ENCODE measurements around the gene STAT1.

STAT1 gene

DNA sequence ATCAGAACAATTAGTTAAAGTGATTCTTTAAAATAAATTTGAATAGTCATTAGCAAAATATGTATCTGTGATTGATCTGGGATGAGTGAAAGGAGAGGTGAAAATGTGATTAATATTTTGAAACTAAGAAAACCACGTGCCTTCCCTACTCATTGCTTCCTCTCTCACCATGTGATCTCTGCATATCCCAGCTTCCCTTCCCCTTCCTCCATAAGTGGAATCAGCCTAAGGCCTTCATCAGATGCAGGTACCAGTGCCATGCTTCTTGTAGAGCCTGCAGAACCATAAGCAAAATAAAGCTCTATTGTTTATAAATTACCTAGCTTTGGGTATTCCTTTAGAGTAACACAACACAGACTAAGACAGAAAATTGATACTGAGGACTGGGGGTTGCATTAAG, 11.2 kb upstream of the STAT1 start:
- TF ChIP-seq, protein P1, sequence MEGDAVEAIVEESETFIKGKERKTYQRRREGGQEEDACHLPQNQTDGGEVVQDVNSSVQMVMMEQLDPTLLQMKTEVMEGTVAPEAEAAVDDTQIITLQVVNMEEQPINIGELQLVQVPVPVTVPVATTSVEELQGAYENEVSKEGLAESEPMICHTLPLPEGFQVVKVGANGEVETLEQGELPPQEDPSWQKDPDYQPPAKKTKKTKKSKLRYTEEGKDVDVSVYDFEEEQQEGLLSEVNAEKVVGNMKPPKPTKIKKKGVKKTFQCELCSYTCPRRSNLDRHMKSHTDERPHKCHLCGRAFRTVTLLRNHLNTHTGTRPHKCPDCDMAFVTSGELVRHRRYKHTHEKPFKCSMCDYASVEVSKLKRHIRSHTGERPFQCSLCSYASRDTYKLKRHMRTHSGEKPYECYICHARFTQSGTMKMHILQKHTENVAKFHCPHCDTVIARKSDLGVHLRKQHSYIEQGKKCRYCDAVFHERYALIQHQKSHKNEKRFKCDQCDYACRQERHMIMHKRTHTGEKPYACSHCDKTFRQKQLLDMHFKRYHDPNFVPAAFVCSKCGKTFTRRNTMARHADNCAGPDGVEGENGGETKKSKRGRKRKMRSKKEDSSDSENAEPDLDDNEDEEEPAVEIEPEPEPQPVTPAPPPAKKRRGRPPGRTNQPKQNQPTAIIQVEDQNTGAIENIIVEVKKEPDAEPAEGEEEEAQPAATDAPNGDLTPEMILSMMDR (IDR thresholded peaks at IDR 0.05; ENCODE audit: low read depth, low read length, missing control alignments), result no peak
- DNase-seq (ENCODE audit: extremely low read depth, low read depth), result no peak
- H3K4me3 ChIP-seq (replicated peaks; ENCODE audit: low read depth, low read length), result no peak overlapping the region

GRCh38 chr2:191023235-191023679, 9.3 kb upstream of the STAT1 start:
- TF ChIP-seq, protein P1 (IDR thresholded peaks at IDR 0.05; ENCODE audit: low read depth, low read length, missing control alignments), result no peak
- DNase-seq (ENCODE audit: extremely low read depth, low read depth), result no peak
- H3K4me3 ChIP-seq (replicated peaks; ENCODE audit: low read depth, low read length), result no peak overlapping the region

- peak overlapping the region; percentile 79 for H3K4me3 ChIP-seq (replicated peaks; ENCODE audit: low read depth, low read length)
- DNase-seq (ENCODE audit: extremely low read depth, low read depth), result no peak
- TF ChIP-seq, protein P1 (IDR thresholded peaks at IDR 0.05; ENCODE audit: low read depth, low read length, missing control alignments), result no peak
Measured at GRCh38 chr2:191020742-191021381, 6.9 kb upstream of the STAT1 start.

DNA sequence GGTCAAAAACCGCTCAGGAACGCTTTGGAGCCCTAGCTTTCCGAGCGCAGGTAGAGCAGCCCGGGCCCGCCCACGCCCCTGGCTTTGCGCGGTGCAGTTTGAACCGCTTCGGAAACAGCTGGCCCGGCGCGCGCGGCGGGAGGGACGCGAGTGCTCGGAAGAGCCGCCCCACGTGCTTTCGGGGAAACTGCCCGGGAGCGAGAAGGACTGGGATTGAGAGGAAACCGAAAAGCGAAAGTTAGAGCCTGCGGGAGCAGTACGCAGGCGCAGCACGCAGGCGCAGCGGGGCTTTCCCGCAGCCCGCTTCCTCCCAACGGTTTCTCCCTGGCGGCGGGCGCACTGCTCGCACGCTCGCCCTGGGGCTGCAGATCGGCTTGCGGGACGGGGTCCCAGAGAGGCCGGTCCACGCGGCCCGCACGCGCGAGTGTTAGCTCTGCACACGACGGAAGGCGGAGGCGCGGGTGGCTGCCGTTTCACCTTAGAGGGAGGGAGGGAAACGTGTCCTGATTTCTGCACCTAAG, 6.3 kb upstream of the STAT1 start:
- peak overlapping the region; percentile 79 for H3K4me3 ChIP-seq (replicated peaks; ENCODE audit: low read depth, low read length)
- TF ChIP-seq, protein P1 (IDR thresholded peaks at IDR 0.05; ENCODE audit: low read depth, low read length, missing control alignments), result no peak
- peak; percentile 85 for DNase-seq (ENCODE audit: extremely low read depth, low read depth)

GRCh38 chr2:191019376-191019775, 5.4 kb upstream of the STAT1 start:
- TF ChIP-seq, protein P1 (IDR thresholded peaks at IDR 0.05; ENCODE audit: low read depth, low read length, missing control alignments), result no peak
- no peak for DNase-seq (ENCODE audit: extremely low read depth, low read depth)
- H3K4me3 ChIP-seq (replicated peaks; ENCODE audit: low read depth, low read length), result no peak overlapping the region

DNA sequence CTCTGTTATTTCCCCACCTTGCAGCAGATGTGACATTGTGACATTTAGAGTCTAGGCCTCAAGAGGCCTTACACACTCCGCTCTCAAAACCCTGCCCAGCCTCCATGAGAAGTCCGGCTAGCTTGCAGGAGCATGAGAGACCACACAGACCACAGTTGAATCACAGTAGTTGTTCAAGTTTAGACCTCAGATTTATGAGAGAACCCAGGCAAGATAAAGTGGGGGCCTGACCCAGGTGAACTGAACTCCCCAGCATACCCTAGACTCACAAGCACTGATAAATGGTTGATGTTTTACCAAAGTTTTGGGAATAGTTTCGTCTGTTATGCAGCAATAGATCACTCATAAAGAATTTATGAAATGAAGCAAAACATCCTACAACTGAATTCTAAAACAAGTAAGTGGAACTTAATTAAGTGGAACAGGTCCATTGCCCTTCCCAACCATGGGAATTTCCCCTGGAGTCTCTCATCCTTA, 4.7 kb upstream of the STAT1 start:
- DNase-seq (ENCODE audit: extremely low read depth, low read depth), result no peak
- H3K4me3 ChIP-seq (replicated peaks; ENCODE audit: low read depth, low read length), result no peak overlapping the region
- TF ChIP-seq, protein P1 (IDR thresholded peaks at IDR 0.05; ENCODE audit: low read depth, low read length, missing control alignments), result no peak

All from HFF-Myc (cell line).